HUES48 (cell line): ENCODE data around the gene FCRL3.
A peak's percentile ranks its signal among the peaks of the same experiment; 100 is the strongest.

Experiments
- H3K27ac ChIP-seq: one replicate; pipeline ENCODE4 v1.7.0; 2013; ENCODE audit warnings: low read depth, low read length, inconsistent platforms
- H3K27me3 ChIP-seq: 2 replicates; pipeline ENCODE4 v1.6.1; 2013; ENCODE audit warnings: mild to moderate bottlenecking, low read length; ENCODE audit not compliant: control insufficient read depth, insufficient read depth
- H3K36me3 ChIP-seq: 2 replicates; pipeline ENCODE4 v1.6.1; 2013; ENCODE audit warnings: low read length; ENCODE audit not compliant: control insufficient read depth, insufficient read depth
- H3K4me1 ChIP-seq: 2 replicates; pipeline ENCODE4 v1.6.1; 2013; ENCODE audit warnings: mild to moderate bottlenecking, low read length; ENCODE audit not compliant: control insufficient read depth, insufficient read depth
- H3K4me3 ChIP-seq: 2 replicates; pipeline ENCODE4 v1.5.1; 2013; ENCODE audit warnings: mild to moderate bottlenecking, low read depth, low read length
- H3K9ac ChIP-seq: 2 replicates; pipeline ENCODE4 v1.6.1; 2013; ENCODE audit warnings: mild to moderate bottlenecking, low read depth, low read length, moderate library complexity
- H3K9me3 ChIP-seq: 2 replicates; pipeline ENCODE4 v1.6.1; 2013; ENCODE audit warnings: low read length; ENCODE audit not compliant: control insufficient read depth, insufficient read depth

FCRL3 gene

GRCh38 chr1:157682710-157683437 is 17.7 kb downstream of the FCRL3 start:
- no peak overlapping the region for H3K4me3 ChIP-seq

GRCh38 chr1:157678721-157679120 is 21.8 kb downstream of the FCRL3 start:
- Histone ChIP-seq H3K36me3 (no peaks in the 10 kb centered on the region), H3K9me3 (peaks cover 5% of the 10 kb centered on the region; the same call in 1 of the 2 replicates), H3K4me1 (no peaks in the 10 kb centered on the region), H3K9ac (no peak overlapping the region), H3K27me3 (no peaks in the 10 kb centered on the region), H3K27ac (no peak overlapping the region), H3K4me3 (no peak overlapping the region)

More at GRCh38 chr1:157682710-157683437, 17.7 kb downstream of the FCRL3 start:
- Histone ChIP-seq H3K27me3 (no peaks in the 10 kb centered on the region), H3K36me3 (no peaks in the 10 kb centered on the region), H3K4me1 (no peaks in the 10 kb centered on the region), H3K9ac (no peak overlapping the region), H3K9me3 (no peaks in the 10 kb centered on the region), H3K27ac (no peak overlapping the region)

- no peak overlapping the region for H3K4me3 ChIP-seq
- peaks cover 5% of the 10 kb centered on the region; the same call in 1 of the 2 replicates for H3K9me3 ChIP-seq
- H3K4me1 ChIP-seq: no peaks in the 10 kb centered on the region
- H3K27me3 ChIP-seq: no peaks in the 10 kb centered on the region
- H3K27ac ChIP-seq: no peak overlapping the region
- H3K36me3 ChIP-seq: no peaks in the 10 kb centered on the region
- H3K9ac ChIP-seq: no peak overlapping the region
Observed at GRCh38 chr1:157673008-157673407, 27.6 kb downstream of the FCRL3 start.

- Histone ChIP-seq H3K36me3 (no peaks in the 10 kb centered on the region), H3K9ac (no peak overlapping the region), H3K4me1 (no peaks in the 10 kb centered on the region), H3K27ac (no peak overlapping the region), H3K27me3 (no peaks in the 10 kb centered on the region), H3K4me3 (no peak overlapping the region), H3K9me3 (peaks cover 5% of the 10 kb centered on the region; the same call in 1 of the 2 replicates)
Observed at GRCh38 chr1:157671895-157672294, 28.7 kb downstream of the FCRL3 start.

GRCh38 chr1:157659576-157660247 is 40.9 kb downstream of the FCRL3 start:
- Histone ChIP-seq H3K36me3 (no peaks in the 10 kb centered on the region), H3K9me3 (no peaks in the 10 kb centered on the region), H3K27me3 (no peaks in the 10 kb centered on the region), H3K4me1 (no peaks in the 10 kb centered on the region), H3K9ac (no peak overlapping the region), H3K27ac (no peak overlapping the region), H3K4me3 (no peak overlapping the region)

- no peaks in the 10 kb centered on the region for H3K9me3 ChIP-seq
- H3K36me3 ChIP-seq: no peaks in the 10 kb centered on the region
- H3K27me3 ChIP-seq: no peaks in the 10 kb centered on the region
- H3K27ac ChIP-seq: no peak overlapping the region
- H3K9ac ChIP-seq: no peak overlapping the region
- H3K4me3 ChIP-seq: no peak overlapping the region
- no peaks in the 10 kb centered on the region for H3K4me1 ChIP-seq
Observed at GRCh38 chr1:157658571-157658970, 42.0 kb downstream of the FCRL3 start.

- Histone ChIP-seq H3K9ac (no peak overlapping the region), H3K36me3 (no peaks in the 10 kb centered on the region), H3K27ac (no peak overlapping the region), H3K9me3 (no peaks in the 10 kb centered on the region), H3K27me3 (no peaks in the 10 kb centered on the region), H3K4me3 (no peak overlapping the region), H3K4me1 (no peaks in the 10 kb centered on the region)
Observed at GRCh38 chr1:157653494-157653873, 47.1 kb downstream of the FCRL3 start.

GRCh38 chr1:157652859-157653493 is 47.6 kb downstream of the FCRL3 start:
- H3K4me1 ChIP-seq: no peaks in the 10 kb centered on the region
- H3K4me3 ChIP-seq: no peak overlapping the region
- no peak overlapping the region for H3K9ac ChIP-seq
- no peak overlapping the region for H3K27ac ChIP-seq
- H3K36me3 ChIP-seq: no peaks in the 10 kb centered on the region
- no peaks in the 10 kb centered on the region for H3K9me3 ChIP-seq
- H3K27me3 ChIP-seq: no peaks in the 10 kb centered on the region

- Histone ChIP-seq H3K36me3 (no peaks in the 10 kb centered on the region), H3K9me3 (no peaks in the 10 kb centered on the region), H3K9ac (no peak overlapping the region), H3K27me3 (no peaks in the 10 kb centered on the region), H3K27ac (no peak overlapping the region), H3K4me1 (no peaks in the 10 kb centered on the region), H3K4me3 (no peak overlapping the region)
Observed at GRCh38 chr1:157648317-157648716, 52.3 kb downstream of the FCRL3 start.

GRCh38 chr1:157646144-157646543 is 54.4 kb downstream of the FCRL3 start:
- Histone ChIP-seq H3K36me3 (no peaks in the 10 kb centered on the region), H3K9ac (no peak overlapping the region), H3K4me3 (no peak overlapping the region), H3K27me3 (no peaks in the 10 kb centered on the region), H3K27ac (no peak overlapping the region), H3K9me3 (no peaks in the 10 kb centered on the region), H3K4me1 (peaks cover 4% of the 10 kb centered on the region)

- Histone ChIP-seq H3K27me3 (no peaks in the 10 kb centered on the region), H3K9me3 (no peaks in the 10 kb centered on the region), H3K4me1 (peaks cover 21% of the 10 kb centered on the region), H3K36me3 (no peaks in the 10 kb centered on the region), H3K9ac (no peak overlapping the region; the same call in 1 of the 2 replicates), H3K27ac (no peak overlapping the region), H3K4me3 (peak overlapping the region; percentile 1; the same call in 1 of the 2 replicates)
Observed at GRCh38 chr1:157641177-157641576, 59.4 kb downstream of the FCRL3 start.
